ENCODE data around the gene NRXN3.

DNA sequence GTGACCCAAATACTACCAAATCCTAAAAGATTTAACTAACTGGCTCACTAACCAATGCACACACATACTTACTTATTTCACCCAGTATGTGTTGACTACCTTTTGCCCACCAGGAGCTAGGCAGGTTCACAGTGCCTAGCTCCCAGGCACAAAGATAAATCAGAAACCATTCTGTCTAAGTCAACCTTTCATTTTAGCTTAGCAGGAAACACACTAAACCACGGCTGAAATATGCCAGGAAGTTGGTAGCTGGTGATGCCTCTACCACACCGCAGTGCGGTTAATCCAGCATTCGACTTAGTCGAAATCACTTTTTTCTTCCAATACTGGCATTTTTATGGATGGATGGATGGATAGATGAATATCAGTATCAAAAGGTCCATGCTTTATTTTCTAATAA is 1443.5 kb downstream of the NRXN3 start:
- TF ChIP-seq, protein P1, sequence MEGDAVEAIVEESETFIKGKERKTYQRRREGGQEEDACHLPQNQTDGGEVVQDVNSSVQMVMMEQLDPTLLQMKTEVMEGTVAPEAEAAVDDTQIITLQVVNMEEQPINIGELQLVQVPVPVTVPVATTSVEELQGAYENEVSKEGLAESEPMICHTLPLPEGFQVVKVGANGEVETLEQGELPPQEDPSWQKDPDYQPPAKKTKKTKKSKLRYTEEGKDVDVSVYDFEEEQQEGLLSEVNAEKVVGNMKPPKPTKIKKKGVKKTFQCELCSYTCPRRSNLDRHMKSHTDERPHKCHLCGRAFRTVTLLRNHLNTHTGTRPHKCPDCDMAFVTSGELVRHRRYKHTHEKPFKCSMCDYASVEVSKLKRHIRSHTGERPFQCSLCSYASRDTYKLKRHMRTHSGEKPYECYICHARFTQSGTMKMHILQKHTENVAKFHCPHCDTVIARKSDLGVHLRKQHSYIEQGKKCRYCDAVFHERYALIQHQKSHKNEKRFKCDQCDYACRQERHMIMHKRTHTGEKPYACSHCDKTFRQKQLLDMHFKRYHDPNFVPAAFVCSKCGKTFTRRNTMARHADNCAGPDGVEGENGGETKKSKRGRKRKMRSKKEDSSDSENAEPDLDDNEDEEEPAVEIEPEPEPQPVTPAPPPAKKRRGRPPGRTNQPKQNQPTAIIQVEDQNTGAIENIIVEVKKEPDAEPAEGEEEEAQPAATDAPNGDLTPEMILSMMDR (conservative IDR thresholded peaks at IDR 0.05; ENCODE audit: low read depth, low read length): no peak
- TF ChIP-seq RFX5 (IDR thresholded peaks at IDR 0.05; ENCODE audit: low read depth, low read length) (no peak), RAD21 (IDR thresholded peaks at IDR 0.05; ENCODE audit: low read length) (no peak), POLR2A (IDR thresholded peaks at IDR 0.05; ENCODE audit: low read depth, low read length) (no peak), MAFK (IDR thresholded peaks at IDR 0.05; ENCODE audit: low read depth, low read length) (no peak), CEBPB (IDR thresholded peaks at IDR 0.05; ENCODE audit: low read depth, low read length) (no peak), FOS (IDR thresholded peaks at IDR 0.05; ENCODE audit: low read depth, low read length) (no peak)

Measured in IMR-90 (cell line).